ENCODE measurements around the gene MICU1. TPM values are rescaled to one million over a fixed set of nuclear protein-coding genes. Genes with fewer than 3 reads are reported as not detected.

MICU1 gene
- total and polyA plus RNA-seq, 2 of the 13 experiments (the other 11 are each of a cell fraction or from before 2014, with no cell fraction given), result 32.5 to 56.1 TPM

GRCh38 chr10:72523932-72524396 is 101.9 kb downstream of the MICU1 start (continued):
- TF ChIP-seq PITX1 (CRISPR knock-in tag; IDR thresholded peaks at IDR 0.05) (peak; percentile 47; the same call in 1 of the 2 replicates), SATB2 (CRISPR knock-in tag; IDR thresholded peaks at IDR 0.05) (no peak), DNMT1 (CRISPR knock-in tag; IDR thresholded peaks at IDR 0.05) (no peak), POLR2AphosphoS2 (IDR thresholded peaks at IDR 0.05; ENCODE audit: low read depth, low read length) (no peak), MLX (CRISPR knock-in tag; IDR thresholded peaks at IDR 0.05) (no peak), ZNF337 (CRISPR knock-in tag; IDR thresholded peaks at IDR 0.05; ENCODE audit: borderline replicate concordance, low read depth) (no peak), MYPOP (CRISPR knock-in tag; IDR thresholded peaks at IDR 0.05) (no peak), THAP8 (CRISPR knock-in tag; IDR thresholded peaks at IDR 0.05; ENCODE audit: borderline replicate concordance) (no peak), ZSCAN9 (CRISPR knock-in tag; IDR thresholded peaks at IDR 0.05; ENCODE audit: borderline replicate concordance) (no peak), HIVEP1 (CRISPR knock-in tag; IDR thresholded peaks at IDR 0.05) (no peak), ZNF605 (CRISPR knock-in tag; IDR thresholded peaks at IDR 0.05) (peak; percentile 37; the same call in 1 of the 2 replicates), KDM6A (CRISPR knock-in tag; IDR thresholded peaks at IDR 0.05; ENCODE audit: low read depth) (peak; percentile 41; the same call in 1 of the 2 replicates), ZNF30 (CRISPR knock-in tag; IDR thresholded peaks at IDR 0.05) (no peak), SRSF4 (IDR thresholded peaks at IDR 0.05; ENCODE audit: low read depth, low read length, poor library complexity, severe bottlenecking) (no peak), ZNF326 (CRISPR knock-in tag; IDR thresholded peaks at IDR 0.05; ENCODE audit: borderline replicate concordance) (no peak), TRIM24 (CRISPR knock-in tag; IDR thresholded peaks at IDR 0.05) (no peak), MAF1 (CRISPR knock-in tag; IDR thresholded peaks at IDR 0.05; ENCODE audit: borderline replicate concordance) (no peak), ZMYM2 (CRISPR knock-in tag; IDR thresholded peaks at IDR 0.05) (0 out of 2 replicates have a peak, but pooled peaks have one; percentile 44), FOXP1 (IDR thresholded peaks at IDR 0.05) (no peak), FOXP1 (CRISPR knock-in tag; IDR thresholded peaks at IDR 0.05) (peak; percentile 58; the same call in 1 of the 2 replicates), NR2C2 (CRISPR knock-in tag; IDR thresholded peaks at IDR 0.05; ENCODE audit: borderline replicate concordance) (no peak), ZNF780A (CRISPR knock-in tag; IDR thresholded peaks at IDR 0.05) (no peak), ZNF549 (CRISPR knock-in tag; IDR thresholded peaks at IDR 0.05) (no peak), REXO4 (CRISPR knock-in tag; IDR thresholded peaks at IDR 0.05; ENCODE audit: borderline replicate concordance) (no peak)
- TF ChIP-seq, protein P1, sequence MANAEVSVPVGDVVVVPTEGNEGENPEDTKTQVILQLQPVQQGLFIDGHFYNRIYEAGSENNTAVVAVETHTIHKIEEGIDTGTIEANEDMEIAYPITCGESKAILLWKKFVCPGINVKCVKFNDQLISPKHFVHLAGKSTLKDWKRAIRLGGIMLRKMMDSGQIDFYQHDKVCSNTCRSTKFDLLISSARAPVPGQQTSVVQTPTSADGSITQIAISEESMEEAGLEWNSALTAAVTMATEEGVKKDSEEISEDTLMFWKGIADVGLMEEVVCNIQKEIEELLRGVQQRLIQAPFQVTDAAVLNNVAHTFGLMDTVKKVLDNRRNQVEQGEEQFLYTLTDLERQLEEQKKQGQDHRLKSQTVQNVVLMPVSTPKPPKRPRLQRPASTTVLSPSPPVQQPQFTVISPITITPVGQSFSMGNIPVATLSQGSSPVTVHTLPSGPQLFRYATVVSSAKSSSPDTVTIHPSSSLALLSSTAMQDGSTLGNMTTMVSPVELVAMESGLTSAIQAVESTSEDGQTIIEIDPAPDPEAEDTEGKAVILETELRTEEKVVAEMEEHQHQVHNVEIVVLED (CRISPR knock-in tag; IDR thresholded peaks at IDR 0.05; ENCODE audit: borderline replicate concordance), result no peak
- TF ChIP-seq, protein P2, sequence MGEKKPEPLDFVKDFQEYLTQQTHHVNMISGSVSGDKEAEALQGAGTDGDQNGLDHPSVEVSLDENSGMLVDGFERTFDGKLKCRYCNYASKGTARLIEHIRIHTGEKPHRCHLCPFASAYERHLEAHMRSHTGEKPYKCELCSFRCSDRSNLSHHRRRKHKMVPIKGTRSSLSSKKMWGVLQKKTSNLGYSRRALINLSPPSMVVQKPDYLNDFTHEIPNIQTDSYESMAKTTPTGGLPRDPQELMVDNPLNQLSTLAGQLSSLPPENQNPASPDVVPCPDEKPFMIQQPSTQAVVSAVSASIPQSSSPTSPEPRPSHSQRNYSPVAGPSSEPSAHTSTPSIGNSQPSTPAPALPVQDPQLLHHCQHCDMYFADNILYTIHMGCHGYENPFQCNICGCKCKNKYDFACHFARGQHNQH (CRISPR knock-in tag; IDR thresholded peaks at IDR 0.05), result 0 out of 2 replicates have a peak, but pooled peaks have one; percentile 28

All from HepG2 (cell line).